NCI-H1436 (cell line): ENCODE data around the gene BAHCC1.

Source experiments
- DNase-seq: peaks from one replicate; lab custom pipeline; 2025; lab: John Stamatoyannopoulos, UW

The BAHCC1 gene

GRCh38 chr17:81514739-81515529, 119.7 kb downstream of the BAHCC1 start:
- peak; percentile 52 for DNase-seq

- no peak for DNase-seq
Measured at GRCh38 chr17:81515530-81516041, 120.3 kb downstream of the BAHCC1 start.
